Activated gamma-delta T cell (primary cell): ENCODE results near the gene ACER3.
"Not testable (repeated sequence)": the region's sequence is repeated elsewhere in the genome, so short reads cannot be mapped to it uniquely, and the experiment has no call there.

Experiments used
- DNase-seq: peaks from one replicate; lab custom pipeline; 2025; lab: John Stamatoyannopoulos, UW

ACER3 gene

GRCh38 chr11:77059806-77060205 lies 199.1 kb downstream of the ACER3 start:
- DNase-seq, result no peak

GRCh38 chr11:77060234-77060633 lies 199.5 kb downstream of the ACER3 start:
- no peak for DNase-seq

- not testable (repeated sequence) for DNase-seq
Measured at GRCh38 chr11:77061258-77061657, 200.5 kb downstream of the ACER3 start.

- no peak for DNase-seq
Measured at GRCh38 chr11:77062924-77063323, 202.2 kb downstream of the ACER3 start.

GRCh38 chr11:77063407-77063806 lies 202.7 kb downstream of the ACER3 start:
- DNase-seq, result no peak

- no peak for DNase-seq
Measured at GRCh38 chr11:77063861-77064260, 203.1 kb downstream of the ACER3 start.

GRCh38 chr11:77064648-77065217 lies 204.0 kb downstream of the ACER3 start:
- no peak for DNase-seq

- no peak for DNase-seq
Measured at GRCh38 chr11:77065878-77066228, 205.1 kb downstream of the ACER3 start.

GRCh38 chr11:77066229-77067042 lies 205.7 kb downstream of the ACER3 start, which contains the start of gene CAPN5:
TSS of gene CAPN5 (plus strand) at chr11:77066971. CDS start at chr11:77084887, 17,916 bp downstream.
- peak; percentile 82 for DNase-seq

- no peak for DNase-seq
Measured at GRCh38 chr11:77067861-77068443, 207.2 kb downstream of the ACER3 start.

- no peak for DNase-seq
Measured at GRCh38 chr11:77068457-77069335, 208.0 kb downstream of the ACER3 start.

- no peak for DNase-seq
Measured at GRCh38 chr11:77069336-77069968, 208.7 kb downstream of the ACER3 start.

GRCh38 chr11:77069969-77070582 lies 209.4 kb downstream of the ACER3 start:
- no peak for DNase-seq

GRCh38 chr11:77071077-77071476 lies 210.4 kb downstream of the ACER3 start:
- DNase-seq, result no peak

GRCh38 chr11:77071671-77072605 lies 211.2 kb downstream of the ACER3 start:
- DNase-seq, result no peak

GRCh38 chr11:77072851-77073327 lies 212.2 kb downstream of the ACER3 start:
- DNase-seq, result no peak

GRCh38 chr11:77073328-77074001 lies 212.7 kb downstream of the ACER3 start:
- no peak for DNase-seq

- no peak for DNase-seq
Measured at GRCh38 chr11:77074205-77074604, 213.5 kb downstream of the ACER3 start.

GRCh38 chr11:77074626-77075221 lies 214.0 kb downstream of the ACER3 start:
- DNase-seq, result no peak
